GM12874 (cell line): Measurements from ENCODE around the gene MRPL16.

Experiments used
- CTCF ChIP-seq: IDR thresholded peaks from 2 replicates; pipeline ENCODE4 v1.5.1; 2011; ENCODE audit warnings: low read depth, mild to moderate bottlenecking, control low read depth, low read length, moderate library complexity; ENCODE audit not compliant: insufficient read depth

The MRPL16 gene

GRCh38 chr11:59777104-59777503, 33.5 kb downstream of the MRPL16 start:
- TF ChIP-seq CTCF: no peak

- no peak for TF ChIP-seq CTCF
These were observed 34.1 kb downstream of the MRPL16 start for GRCh38 chr11:59776210-59777066.

- no peak for TF ChIP-seq CTCF
These were observed 37.5 kb downstream of the MRPL16 start for GRCh38 chr11:59773083-59773440.

GRCh38 chr11:59771605-59772004, 39.0 kb downstream of the MRPL16 start:
- no peak for TF ChIP-seq CTCF

- TF ChIP-seq CTCF: no peak
These were observed 39.7 kb downstream of the MRPL16 start for GRCh38 chr11:59770869-59771268.

- no peak for TF ChIP-seq CTCF
These were observed 40.3 kb downstream of the MRPL16 start for GRCh38 chr11:59770319-59770718.

GRCh38 chr11:59769828-59770227, 40.8 kb downstream of the MRPL16 start:
- TF ChIP-seq CTCF: no peak
